IPS-15b (cell line): ENCODE results near the gene VPS13D.

Experiments used
- H3K27me3 ChIP-seq: one replicate; pipeline ENCODE4 v1.6.1; 2013; ENCODE audit warnings: low read length; ENCODE audit not compliant: control insufficient read depth, insufficient read depth
- H3K36me3 ChIP-seq: one replicate; pipeline ENCODE4 v1.6.1; 2013; ENCODE audit warnings: low read length; ENCODE audit not compliant: control insufficient read depth, insufficient read depth
- H3K4me1 ChIP-seq: one replicate; pipeline ENCODE4 v1.6.1; 2013; ENCODE audit warnings: mild to moderate bottlenecking, low read length; ENCODE audit not compliant: control insufficient read depth, insufficient read depth
- H3K4me3 ChIP-seq: one replicate; pipeline ENCODE4 v1.5.1; 2013; ENCODE audit warnings: low read depth, low read length
- H3K9ac ChIP-seq: one replicate; pipeline ENCODE4 v1.6.1; 2013; ENCODE audit warnings: low read depth, mild to moderate bottlenecking, low read length
- H3K9me3 ChIP-seq: one replicate; pipeline ENCODE4 v1.6.1; 2013; ENCODE audit warnings: mild to moderate bottlenecking, low read length; ENCODE audit not compliant: control insufficient read depth, insufficient read depth

VPS13D gene

GRCh38 chr1:12407050-12407961, 177.5 kb downstream of the VPS13D start:
- no peaks in the 10 kb centered on the region for H3K9me3 ChIP-seq
- H3K27me3 ChIP-seq: no peaks in the 10 kb centered on the region
- no peak overlapping the region for H3K9ac ChIP-seq
- H3K36me3 ChIP-seq: peaks cover 7% of the 10 kb centered on the region
- H3K4me1 ChIP-seq: no peaks in the 10 kb centered on the region
- no peak overlapping the region for H3K4me3 ChIP-seq

DNA sequence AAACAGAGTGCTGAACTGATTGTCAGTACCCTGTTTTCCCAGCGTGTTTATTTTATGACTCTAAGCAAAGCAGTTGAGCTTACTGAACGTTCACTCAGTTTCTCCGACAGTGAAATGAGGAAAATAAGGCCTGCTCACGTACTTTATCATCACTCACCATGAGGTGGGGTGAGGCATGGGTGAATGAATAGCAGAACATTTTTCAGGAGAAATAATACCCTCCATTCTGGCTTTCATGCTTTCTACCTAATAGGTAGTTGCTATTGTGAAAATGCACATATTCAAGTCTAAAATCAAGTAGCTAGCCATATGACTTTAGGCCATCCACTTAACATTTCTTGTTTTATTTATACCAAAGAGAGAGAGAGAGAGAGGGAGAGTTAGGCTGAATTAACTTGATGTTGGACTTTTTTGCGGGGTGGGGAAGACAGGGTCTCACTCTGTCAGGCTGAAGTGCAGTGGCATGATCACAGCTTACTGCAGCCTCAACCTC, 178.2 kb downstream of the VPS13D start:
- Histone ChIP-seq H3K36me3 (peaks cover 7% of the 10 kb centered on the region), H3K27me3 (no peaks in the 10 kb centered on the region), H3K4me1 (no peaks in the 10 kb centered on the region), H3K4me3 (no peak overlapping the region), H3K9me3 (no peaks in the 10 kb centered on the region), H3K9ac (no peak overlapping the region)

GRCh38 chr1:12408662-12409061, 178.8 kb downstream of the VPS13D start:
- H3K9me3 ChIP-seq: no peaks in the 10 kb centered on the region
- H3K4me1 ChIP-seq: no peaks in the 10 kb centered on the region
- no peak overlapping the region for H3K4me3 ChIP-seq
- no peak overlapping the region for H3K9ac ChIP-seq
- no peaks in the 10 kb centered on the region for H3K27me3 ChIP-seq
- peaks cover 7% of the 10 kb centered on the region for H3K36me3 ChIP-seq

DNA sequence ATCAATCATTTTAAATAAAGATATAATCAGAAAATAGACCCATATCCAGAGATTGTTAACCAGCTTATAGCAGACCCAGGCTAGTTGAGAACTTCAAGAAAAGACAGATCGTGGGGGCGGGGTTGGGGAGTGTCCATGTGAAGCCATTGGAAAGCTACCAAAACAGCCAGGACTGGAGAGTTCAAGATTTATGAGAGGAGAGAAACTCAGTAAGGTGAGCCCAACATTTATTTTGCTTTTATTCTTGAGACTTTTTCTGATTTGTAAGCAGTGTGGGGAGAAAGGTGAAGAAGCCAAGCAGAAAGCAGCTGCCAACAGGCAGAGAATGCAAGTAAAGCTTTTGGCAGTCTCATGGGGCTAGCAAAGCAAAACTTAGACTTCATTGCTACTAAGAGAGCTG, 179.9 kb downstream of the VPS13D start:
- no peak overlapping the region for H3K4me3 ChIP-seq
- H3K36me3 ChIP-seq: peaks cover 3% of the 10 kb centered on the region
- H3K9me3 ChIP-seq: no peaks in the 10 kb centered on the region
- no peaks in the 10 kb centered on the region for H3K27me3 ChIP-seq
- no peak overlapping the region for H3K9ac ChIP-seq
- no peaks in the 10 kb centered on the region for H3K4me1 ChIP-seq

- H3K27me3 ChIP-seq: no peaks in the 10 kb centered on the region
- no peaks in the 10 kb centered on the region for H3K9me3 ChIP-seq
- no peak overlapping the region for H3K4me3 ChIP-seq
- peaks cover 7% of the 10 kb centered on the region for H3K36me3 ChIP-seq
- no peaks in the 10 kb centered on the region for H3K4me1 ChIP-seq
- no peak overlapping the region for H3K9ac ChIP-seq
Observed at GRCh38 chr1:12410351-12410750, 180.5 kb downstream of the VPS13D start.

DNA sequence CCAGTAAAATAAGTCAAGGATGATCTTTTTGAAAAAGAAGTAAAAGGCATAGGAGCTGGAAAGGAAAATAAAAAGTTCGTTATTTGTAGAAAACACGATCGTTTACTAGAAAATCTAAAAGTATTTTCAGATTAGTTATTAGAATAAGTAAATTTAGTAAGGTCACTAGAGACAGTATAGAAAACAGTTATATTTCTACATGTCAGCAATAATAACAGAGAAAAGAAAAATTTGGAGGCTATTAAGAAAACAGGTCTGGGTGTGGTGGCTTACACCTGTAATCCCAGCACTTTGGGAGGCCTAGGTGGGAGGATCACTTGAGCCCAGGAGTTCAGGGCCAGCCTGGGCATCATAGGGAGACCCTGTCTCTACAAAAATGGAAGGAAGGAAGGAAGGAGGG, 181.3 kb downstream of the VPS13D start:
- Histone ChIP-seq H3K9me3 (no peaks in the 10 kb centered on the region), H3K9ac (no peak overlapping the region), H3K36me3 (peaks cover 7% of the 10 kb centered on the region), H3K27me3 (no peaks in the 10 kb centered on the region), H3K4me1 (no peaks in the 10 kb centered on the region), H3K4me3 (no peak overlapping the region)

GRCh38 chr1:12411747-12412146, 181.9 kb downstream of the VPS13D start:
- Histone ChIP-seq H3K4me1 (no peaks in the 10 kb centered on the region), H3K9ac (no peak overlapping the region), H3K9me3 (no peaks in the 10 kb centered on the region), H3K4me3 (no peak overlapping the region), H3K27me3 (no peaks in the 10 kb centered on the region), H3K36me3 (peaks cover 11% of the 10 kb centered on the region)

- no peaks in the 10 kb centered on the region for H3K4me1 ChIP-seq
Observed at GRCh38 chr1:12412439-12412838, 182.6 kb downstream of the VPS13D start.

GRCh38 chr1:12413664-12414410, 184.0 kb downstream of the VPS13D start:
- peaks cover 14% of the 10 kb centered on the region for H3K36me3 ChIP-seq
- H3K4me3 ChIP-seq: no peak overlapping the region
- H3K4me1 ChIP-seq: no peaks in the 10 kb centered on the region
- no peaks in the 10 kb centered on the region for H3K9me3 ChIP-seq
- no peaks in the 10 kb centered on the region for H3K27me3 ChIP-seq
- no peak overlapping the region for H3K9ac ChIP-seq

More at GRCh38 chr1:12412439-12412838, 182.6 kb downstream of the VPS13D start:
- H3K36me3 ChIP-seq: peaks cover 14% of the 10 kb centered on the region
- no peak overlapping the region for H3K4me3 ChIP-seq
- H3K27me3 ChIP-seq: no peaks in the 10 kb centered on the region
- H3K9me3 ChIP-seq: no peaks in the 10 kb centered on the region
- no peak overlapping the region for H3K9ac ChIP-seq

DNA sequence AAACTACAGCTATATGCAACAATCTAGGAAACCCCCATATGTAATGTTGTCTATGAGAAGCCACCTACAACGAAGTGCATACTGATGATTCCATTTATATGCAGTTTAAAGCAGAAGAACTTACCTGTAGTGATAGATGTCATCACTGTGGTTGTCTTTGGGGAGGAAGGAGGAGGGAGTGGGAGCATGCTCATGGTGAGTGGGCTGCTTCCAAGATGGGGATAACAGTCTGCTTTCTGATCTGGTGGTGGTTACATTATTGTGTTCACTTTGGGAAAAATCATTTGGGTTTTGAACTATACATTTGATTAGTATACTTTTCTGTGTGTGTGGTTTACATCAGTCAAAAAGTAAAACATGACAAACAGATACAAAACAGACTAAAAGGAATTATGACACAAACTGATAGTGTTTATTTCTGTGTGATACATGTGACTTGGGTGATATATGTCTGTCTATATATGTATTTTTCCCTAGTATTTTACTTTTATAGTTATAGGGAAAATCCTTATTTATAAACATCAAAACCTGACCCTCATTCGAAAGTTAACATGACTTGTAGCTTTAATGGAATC, 184.7 kb downstream of the VPS13D start:
- Histone ChIP-seq H3K4me1 (no peaks in the 10 kb centered on the region), H3K9ac (no peak overlapping the region), H3K9me3 (no peaks in the 10 kb centered on the region), H3K4me3 (no peak overlapping the region), H3K36me3 (peaks cover 14% of the 10 kb centered on the region), H3K27me3 (no peaks in the 10 kb centered on the region)

DNA sequence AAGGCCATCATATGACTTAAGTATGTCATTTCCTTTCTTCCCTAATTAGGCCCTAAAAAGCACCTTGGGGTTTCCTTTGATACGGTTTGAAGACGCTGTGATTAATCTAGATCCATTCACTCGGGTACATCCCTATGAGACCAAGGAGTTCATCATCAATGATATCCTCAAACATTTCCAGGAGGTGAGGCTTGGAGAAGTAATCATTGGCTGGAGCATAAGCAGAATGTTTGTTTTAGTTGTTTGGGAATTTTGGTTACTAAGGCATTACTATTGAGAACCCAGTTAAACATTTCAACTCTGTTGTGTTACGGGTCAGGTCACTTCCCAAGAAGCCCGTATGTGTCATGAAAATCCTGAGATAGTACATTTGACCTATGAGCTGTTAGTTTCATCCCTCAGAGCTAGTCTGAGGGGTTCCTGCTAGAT, 185.2 kb downstream of the VPS13D start:
- H3K36me3 ChIP-seq: peaks cover 14% of the 10 kb centered on the region
- no peaks in the 10 kb centered on the region for H3K4me1 ChIP-seq
- no peaks in the 10 kb centered on the region for H3K9me3 ChIP-seq
- no peaks in the 10 kb centered on the region for H3K27me3 ChIP-seq
- H3K9ac ChIP-seq: no peak overlapping the region
- no peak overlapping the region for H3K4me3 ChIP-seq
